ENCODE measurements around the gene UMODL1. TPM values are rescaled to one million over a fixed set of nuclear protein-coding genes. Genes with fewer than 3 reads are reported as not detected.
"Not testable (repeated sequence)": the region's sequence is repeated elsewhere in the genome, so short reads cannot be mapped to it uniquely, and the experiment has no call there.

UMODL1 gene
- total and polyA plus RNA-seq, 2 donors from 2014 or later = 0.39 TPM; not detected in 1

DNA sequence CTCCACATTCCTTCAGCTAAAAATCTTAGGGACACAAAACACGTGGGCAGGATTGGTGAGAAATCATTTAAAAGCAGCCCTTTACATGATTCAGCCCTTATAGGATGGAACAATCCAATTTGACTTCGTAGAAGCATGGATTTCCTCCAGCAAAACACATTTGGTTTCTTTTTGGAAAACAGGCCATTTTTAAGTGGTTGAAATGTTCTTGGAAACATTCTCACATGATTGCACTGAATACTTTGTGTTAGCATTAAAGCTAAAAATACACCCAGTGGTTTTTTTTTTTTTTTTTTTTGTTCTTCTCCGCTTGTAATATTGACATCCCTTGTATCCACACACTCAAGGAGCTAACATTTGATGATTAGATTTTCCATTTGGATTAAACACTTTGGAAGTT is 105.7 kb downstream of the UMODL1 start:
- no peaks in the 10 kb centered on the region for H3K36me3 ChIP-seq (ENCODE audit: control insufficient read depth in 2 of 3, insufficient read depth in 3 of 3, low read length in 3 of 3)
- no peak overlapping the region for H3K27ac ChIP-seq (ENCODE audit: low read depth in 2 of 2, low read length in 2 of 2)
- no peaks in the 10 kb centered on the region for H3K4me1 ChIP-seq (ENCODE audit: control insufficient read depth in 2 of 3, insufficient read depth in 2 of 3, low read depth in 1 of 3, low read length in 3 of 3)
- H3K9ac ChIP-seq (ENCODE audit: low read length in 3 of 3) = no peak overlapping the region
- no peak overlapping the region for H3K4me3 ChIP-seq (ENCODE audit: low read length in 3 of 3)
- TF ChIP-seq, protein P1, sequence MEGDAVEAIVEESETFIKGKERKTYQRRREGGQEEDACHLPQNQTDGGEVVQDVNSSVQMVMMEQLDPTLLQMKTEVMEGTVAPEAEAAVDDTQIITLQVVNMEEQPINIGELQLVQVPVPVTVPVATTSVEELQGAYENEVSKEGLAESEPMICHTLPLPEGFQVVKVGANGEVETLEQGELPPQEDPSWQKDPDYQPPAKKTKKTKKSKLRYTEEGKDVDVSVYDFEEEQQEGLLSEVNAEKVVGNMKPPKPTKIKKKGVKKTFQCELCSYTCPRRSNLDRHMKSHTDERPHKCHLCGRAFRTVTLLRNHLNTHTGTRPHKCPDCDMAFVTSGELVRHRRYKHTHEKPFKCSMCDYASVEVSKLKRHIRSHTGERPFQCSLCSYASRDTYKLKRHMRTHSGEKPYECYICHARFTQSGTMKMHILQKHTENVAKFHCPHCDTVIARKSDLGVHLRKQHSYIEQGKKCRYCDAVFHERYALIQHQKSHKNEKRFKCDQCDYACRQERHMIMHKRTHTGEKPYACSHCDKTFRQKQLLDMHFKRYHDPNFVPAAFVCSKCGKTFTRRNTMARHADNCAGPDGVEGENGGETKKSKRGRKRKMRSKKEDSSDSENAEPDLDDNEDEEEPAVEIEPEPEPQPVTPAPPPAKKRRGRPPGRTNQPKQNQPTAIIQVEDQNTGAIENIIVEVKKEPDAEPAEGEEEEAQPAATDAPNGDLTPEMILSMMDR (IDR thresholded peaks at IDR 0.05; ENCODE audit: borderline replicate concordance, extremely low read depth, insufficient read depth) = no peak
- intact Hi-C loops (cut with DNase I) = no loop called here
- FAIRE-seq = no peak
- H3K27me3 ChIP-seq (ENCODE audit: control insufficient read depth, insufficient read depth, low read length) = no peaks in the 10 kb centered on the region
- no peak for DNase-seq
- H3K9me3 ChIP-seq (ENCODE audit: control insufficient read depth in 2 of 3, insufficient read depth in 1 of 3, low read length in 3 of 3) = no peaks in the 10 kb centered on the region

DNA sequence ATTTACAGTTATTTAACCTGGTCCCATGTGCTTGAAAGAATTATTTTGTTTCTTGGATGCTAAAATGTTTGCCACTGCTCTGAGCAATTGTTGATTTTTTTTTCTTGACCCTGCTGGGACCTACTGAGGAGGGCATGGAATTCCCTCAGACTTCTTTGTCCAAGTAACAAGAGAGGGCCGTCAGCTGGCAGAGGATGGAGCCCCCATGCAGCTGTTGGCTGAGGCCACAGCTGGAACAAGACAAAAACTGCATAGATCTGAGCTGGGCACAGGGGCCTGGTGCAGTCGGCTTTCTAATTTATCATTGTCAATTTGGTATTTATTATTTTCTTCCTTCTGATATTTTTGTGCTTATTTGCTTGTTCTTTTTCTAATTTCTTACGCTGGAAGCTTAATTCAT is 108.2 kb downstream of the UMODL1 start:
- H3K9me3 ChIP-seq (ENCODE audit: control insufficient read depth in 2 of 3, insufficient read depth in 1 of 3, low read length in 3 of 3) = no peaks in the 10 kb centered on the region
- TF ChIP-seq, protein P1 (IDR thresholded peaks at IDR 0.05; ENCODE audit: borderline replicate concordance, extremely low read depth, insufficient read depth) = no peak
- intact Hi-C loops (cut with DNase I) = no loop called here
- H3K27me3 ChIP-seq (ENCODE audit: control insufficient read depth, insufficient read depth, low read length) = no peaks in the 10 kb centered on the region
- H3K4me1 ChIP-seq (ENCODE audit: control insufficient read depth in 2 of 3, insufficient read depth in 2 of 3, low read depth in 1 of 3, low read length in 3 of 3) = no peaks in the 10 kb centered on the region
- FAIRE-seq (no peak), DNase-seq (peak in 3 of 5 donors; percentile 54 to 73 (median 70))
- no peak overlapping the region for H3K27ac ChIP-seq (ENCODE audit: low read depth in 2 of 2, low read length in 2 of 2)
- no peaks in the 10 kb centered on the region for H3K36me3 ChIP-seq (ENCODE audit: control insufficient read depth in 2 of 3, insufficient read depth in 3 of 3, low read length in 3 of 3)
- no peak overlapping the region for H3K9ac ChIP-seq (ENCODE audit: low read length in 3 of 3)
- no peak overlapping the region for H3K4me3 ChIP-seq (ENCODE audit: low read length in 3 of 3)

DNA sequence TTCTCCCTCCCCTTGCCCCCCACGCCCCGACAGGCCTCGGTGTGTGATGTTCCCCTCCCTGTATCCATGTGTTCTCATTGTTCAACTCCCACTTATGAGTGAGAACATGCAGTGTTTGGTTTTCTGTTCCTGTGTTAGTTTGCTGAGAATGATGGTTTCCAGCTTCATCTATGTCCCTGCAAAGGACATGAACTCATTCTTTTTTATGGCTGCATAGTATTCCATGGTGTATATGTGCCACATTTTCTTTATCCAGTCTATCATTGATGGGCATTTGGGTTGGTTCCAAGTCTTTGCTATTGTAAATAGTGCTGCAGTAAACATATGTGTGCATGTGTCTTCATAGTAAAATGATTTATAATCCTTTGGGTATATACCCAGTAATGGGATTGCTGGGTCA is 108.9 kb downstream of the UMODL1 start:
- H3K36me3 ChIP-seq (ENCODE audit: control insufficient read depth in 2 of 3, insufficient read depth in 3 of 3, low read length in 3 of 3); H3K4me3 ChIP-seq (ENCODE audit: low read length in 3 of 3); intact Hi-C loops (cut with DNase I); DNase-seq; H3K27ac ChIP-seq (ENCODE audit: low read depth in 2 of 2, low read length in 2 of 2); H3K27me3 ChIP-seq (ENCODE audit: control insufficient read depth, insufficient read depth, low read length); H3K9me3 ChIP-seq (ENCODE audit: control insufficient read depth in 2 of 3, insufficient read depth in 1 of 3, low read length in 3 of 3); H3K9ac ChIP-seq (ENCODE audit: low read length in 3 of 3); FAIRE-seq; H3K4me1 ChIP-seq (ENCODE audit: control insufficient read depth in 2 of 3, insufficient read depth in 2 of 3, low read depth in 1 of 3, low read length in 3 of 3): not testable (repeated sequence)

DNA sequence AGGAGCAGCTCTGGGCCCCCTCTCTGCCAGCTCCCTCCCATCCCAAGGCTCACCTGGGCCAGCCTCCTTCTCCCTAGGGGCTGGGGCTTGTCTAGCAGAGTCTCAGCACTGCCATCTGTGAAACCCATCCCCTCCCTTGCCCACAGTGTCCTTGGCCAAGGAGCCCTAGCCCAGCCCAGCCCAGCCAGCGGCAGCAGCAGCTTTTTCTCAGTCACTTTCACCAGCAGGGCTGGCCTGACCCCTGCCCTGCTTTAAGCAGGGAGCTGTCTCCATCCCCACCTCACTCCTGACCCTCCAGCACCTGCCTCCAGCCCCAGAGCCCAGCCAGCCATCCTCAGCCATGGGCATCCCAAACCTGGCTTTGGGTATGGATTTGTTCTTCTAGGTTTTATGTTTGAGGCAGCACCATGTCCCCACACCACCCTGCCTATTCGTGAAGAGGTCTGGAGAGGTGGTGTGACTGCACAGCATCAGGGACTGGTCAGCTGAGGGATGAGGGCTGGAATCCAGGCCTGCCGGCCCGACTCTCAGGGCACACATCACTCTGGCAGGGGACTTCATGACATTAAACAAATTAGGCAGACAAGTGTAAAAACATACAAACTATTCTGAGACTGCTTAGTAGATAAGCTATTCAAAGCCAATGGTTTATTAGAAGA is 111.7 kb downstream of the UMODL1 start:
- DNase-seq (no peak), FAIRE-seq (no peak)
- Histone ChIP-seq H3K9me3 (ENCODE audit: control insufficient read depth in 2 of 3, insufficient read depth in 1 of 3, low read length in 3 of 3) (no peaks in the 10 kb centered on the region), H3K4me3 (ENCODE audit: low read length in 3 of 3) (no peak overlapping the region), H3K27me3 (ENCODE audit: control insufficient read depth, insufficient read depth, low read length) (no peaks in the 10 kb centered on the region), H3K4me1 (ENCODE audit: control insufficient read depth in 2 of 3, insufficient read depth in 2 of 3, low read depth in 1 of 3, low read length in 3 of 3) (no peaks in the 10 kb centered on the region), H3K27ac (ENCODE audit: low read depth in 2 of 2, low read length in 2 of 2) (no peak overlapping the region), H3K9ac (ENCODE audit: low read length in 3 of 3) (no peak overlapping the region), H3K36me3 (ENCODE audit: control insufficient read depth in 2 of 3, insufficient read depth in 3 of 3, low read length in 3 of 3) (no peaks in the 10 kb centered on the region)
- intact Hi-C loops (cut with DNase I) = no loop called here
- TF ChIP-seq, protein P1 (IDR thresholded peaks at IDR 0.05; ENCODE audit: borderline replicate concordance, extremely low read depth, insufficient read depth) = no peak

Measured in kidney (tissue), 14 donors.